ENCODE measurements around the gene CDH13.

Gene CDH13

DNA sequence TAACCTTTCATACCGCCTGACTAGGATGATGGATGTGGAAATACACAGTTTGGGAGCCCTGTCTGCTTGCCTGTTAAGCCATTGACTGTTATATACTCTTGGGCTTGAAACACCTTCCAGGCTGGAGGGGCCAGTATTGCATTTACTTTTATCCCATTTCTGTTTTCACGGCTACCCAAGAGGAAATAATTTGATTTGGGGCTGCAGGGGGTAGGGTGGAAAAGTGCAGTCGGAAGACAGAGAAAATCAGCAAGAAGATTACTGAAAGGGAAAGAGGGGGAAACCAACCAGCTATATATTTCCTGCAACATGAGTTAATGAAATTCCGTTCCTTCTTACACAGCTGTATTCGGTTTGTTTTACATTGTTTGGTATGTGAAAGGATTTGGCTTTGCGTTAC lies 202.5 kb downstream of the CDH13 start:
- Histone ChIP-seq H3K4me1 (peaks cover 0 to 5% (median 0%) of the 10 kb centered on the region in 4 donors), H3K27me3 (no peaks in the 10 kb centered on the region), H3K27ac (no peak overlapping the region), H3K9me3 (no peaks in the 10 kb centered on the region), H3K36me3 (no peaks in the 10 kb centered on the region), H3K4me3 (no peak overlapping the region)
- intact Hi-C loops (cut with DNase I; ENCODE audit: low total_unique reads): no loop called here
- no peak for TF ChIP-seq CTCF (IDR thresholded peaks at IDR 0.05)
- no peak for DNase-seq

- peaks cover 0 to 5% (median 0%) of the 10 kb centered on the region in 4 donors for H3K4me1 ChIP-seq
- no peak overlapping the region for H3K27ac ChIP-seq
- H3K9me3 ChIP-seq: no peaks in the 10 kb centered on the region
- H3K4me3 ChIP-seq: no peak overlapping the region
- no peak for TF ChIP-seq CTCF (IDR thresholded peaks at IDR 0.05)
- intact Hi-C loops (cut with DNase I; ENCODE audit: low total_unique reads): no loop called here
- H3K27me3 ChIP-seq: no peaks in the 10 kb centered on the region
- no peak for DNase-seq
- no peaks in the 10 kb centered on the region for H3K36me3 ChIP-seq
Observed at GRCh38 chr16:82830944-82831343, 204.2 kb downstream of the CDH13 start.

DNA sequence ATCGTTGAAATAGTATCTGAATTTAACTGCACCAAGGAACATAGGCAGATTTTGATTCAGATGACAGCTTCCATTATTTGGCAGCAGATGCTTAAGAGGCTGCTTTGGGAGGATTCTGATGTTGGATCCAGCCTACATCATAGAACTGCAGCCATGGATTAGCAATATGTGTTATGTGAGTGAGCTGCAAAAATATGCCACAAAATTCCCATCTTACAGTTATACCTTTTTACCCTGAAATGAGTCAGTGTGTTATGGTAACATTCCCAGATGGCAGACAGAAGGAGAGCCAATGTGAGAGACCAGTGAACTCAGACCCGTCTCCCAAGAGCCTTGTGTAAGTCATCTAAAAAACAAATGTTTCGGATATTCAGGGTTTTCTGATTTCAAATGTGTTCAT lies 206.1 kb downstream of the CDH13 start:
- TF ChIP-seq CTCF (IDR thresholded peaks at IDR 0.05): no peak
- intact Hi-C loops (cut with DNase I; ENCODE audit: low total_unique reads): no loop called here
- no peak overlapping the region for H3K27ac ChIP-seq

DNA sequence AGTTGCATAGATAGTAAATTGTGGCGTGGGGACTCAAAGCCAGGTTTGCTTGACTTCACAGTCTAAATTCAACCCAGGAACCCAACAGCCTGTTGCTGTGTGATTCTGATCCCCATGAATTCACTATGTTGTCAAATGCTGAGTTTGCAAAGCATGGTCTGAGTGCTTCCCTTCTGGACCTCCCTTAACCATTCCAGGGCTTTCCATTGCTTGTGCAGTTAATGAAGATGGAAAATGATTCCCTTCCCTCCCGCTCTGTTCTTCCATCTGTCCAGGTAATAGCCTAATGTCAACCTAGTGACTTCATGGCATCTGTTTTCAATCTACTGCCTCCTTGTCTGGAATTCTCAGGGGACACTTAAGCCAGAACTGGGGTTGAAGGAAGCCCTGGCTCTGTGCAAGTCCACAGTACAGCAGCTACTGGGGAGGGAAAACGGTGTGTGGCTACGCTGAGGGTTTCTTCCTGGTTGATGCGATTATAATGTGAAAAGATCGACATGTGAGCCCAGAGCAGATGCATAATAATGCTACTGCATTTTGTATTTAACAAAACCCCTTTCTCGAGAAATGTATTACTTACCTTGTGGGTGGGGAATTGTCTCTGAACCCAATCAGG lies 206.7 kb downstream of the CDH13 start:
- DNase-seq: no peak
- Histone ChIP-seq H3K27ac (no peak overlapping the region), H3K36me3 (no peaks in the 10 kb centered on the region), H3K27me3 (no peaks in the 10 kb centered on the region), H3K4me3 (no peak overlapping the region), H3K4me1 (peaks cover 0 to 7% (median 2%) of the 10 kb centered on the region in 4 donors), H3K9me3 (no peaks in the 10 kb centered on the region)
- no peak for TF ChIP-seq CTCF (IDR thresholded peaks at IDR 0.05)
- intact Hi-C loops (cut with DNase I; ENCODE audit: low total_unique reads): no loop called here

More for the DNA sequence above, 206.1 kb downstream of the CDH13 start:
- no peaks in the 10 kb centered on the region for H3K36me3 ChIP-seq
- no peaks in the 10 kb centered on the region for H3K27me3 ChIP-seq
- DNase-seq: no peak
- H3K4me1 ChIP-seq: peaks cover 0 to 6% (median 2%) of the 10 kb centered on the region in 4 donors
- H3K4me3 ChIP-seq: no peak overlapping the region
- H3K9me3 ChIP-seq: no peaks in the 10 kb centered on the region

DNA sequence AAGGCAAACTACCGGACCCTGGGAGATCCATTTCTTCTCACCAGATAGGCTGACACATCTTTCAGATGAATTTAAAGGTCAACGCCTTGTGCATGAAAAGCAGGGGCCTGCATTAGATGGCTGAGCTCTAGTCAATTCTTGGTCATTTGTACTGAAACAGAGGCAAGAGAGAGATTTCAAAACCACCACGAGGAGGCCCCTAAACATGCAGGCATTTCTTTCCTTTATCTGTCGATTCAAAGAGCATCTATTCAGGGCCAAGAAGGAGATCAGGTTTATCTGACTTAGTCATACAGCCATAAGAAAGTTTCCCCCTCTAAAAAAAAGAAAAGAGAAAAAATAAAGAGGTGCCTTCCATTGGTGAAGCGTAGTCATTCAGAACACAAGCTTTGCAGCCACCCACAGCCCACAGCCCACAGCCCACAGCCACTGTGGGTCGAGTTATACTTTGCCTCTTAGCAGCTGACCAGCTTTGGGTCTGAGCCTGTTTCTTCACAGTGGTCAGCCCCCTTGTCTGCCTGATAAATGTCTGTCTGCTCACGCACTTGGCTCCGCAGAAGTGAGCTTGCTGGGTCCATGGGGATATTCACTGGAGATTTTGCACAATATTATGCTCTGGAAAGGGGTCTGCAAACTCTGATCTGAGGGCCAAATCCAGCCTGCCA lies 207.5 kb downstream of the CDH13 start:
- intact Hi-C loops (cut with DNase I; ENCODE audit: low total_unique reads): no loop called here
- Histone ChIP-seq H3K4me1 (peaks cover 0 to 7% (median 2%) of the 10 kb centered on the region in 4 donors), H3K27me3 (no peaks in the 10 kb centered on the region), H3K4me3 (no peak overlapping the region), H3K36me3 (no peaks in the 10 kb centered on the region), H3K9me3 (no peaks in the 10 kb centered on the region), H3K27ac (no peak overlapping the region)
- TF ChIP-seq CTCF (IDR thresholded peaks at IDR 0.05): no peak
- no peak for DNase-seq

Data from tibial artery (tissue), 4 donors.